ENCODE measurements around the gene SLC27A3.
"Not testable (repeated sequence)": the region's sequence is repeated elsewhere in the genome, so short reads cannot be mapped to it uniquely, and the experiment has no call there.

The SLC27A3 gene

GRCh38 chr1:153782648-153783047, 7.4 kb downstream of the SLC27A3 start:
- DNase-seq = not testable (repeated sequence)

GRCh38 chr1:153783233-153784190, 8.3 kb downstream of the SLC27A3 start:
- DNase-seq = peak; percentile 81

- DNase-seq = no peak
Observed at GRCh38 chr1:153786038-153786790, 11.0 kb downstream of the SLC27A3 start.

GRCh38 chr1:153789478-153790034, 14.3 kb downstream of the SLC27A3 start:
- DNase-seq = no peak

GRCh38 chr1:153790313-153790965, 15.2 kb downstream of the SLC27A3 start:
- DNase-seq = no peak

GRCh38 chr1:153790966-153791647, 15.9 kb downstream of the SLC27A3 start:
- DNase-seq = no peak

GRCh38 chr1:153791648-153792253, 16.5 kb downstream of the SLC27A3 start:
- DNase-seq = no peak

- DNase-seq = no peak
Observed at GRCh38 chr1:153792631-153793041, 17.4 kb downstream of the SLC27A3 start.

GRCh38 chr1:153793261-153793972, 18.2 kb downstream of the SLC27A3 start:
- DNase-seq = no peak

- DNase-seq = no peak
Observed at GRCh38 chr1:153793973-153794615, 18.9 kb downstream of the SLC27A3 start.

GRCh38 chr1:153794624-153795329, 19.6 kb downstream of the SLC27A3 start:
- DNase-seq = no peak

- DNase-seq = no peak
Observed at GRCh38 chr1:153795330-153795837, 20.2 kb downstream of the SLC27A3 start.

- DNase-seq = no peak
Observed at GRCh38 chr1:153795934-153796785, 21.0 kb downstream of the SLC27A3 start.

GRCh38 chr1:153796786-153797659, 21.8 kb downstream of the SLC27A3 start:
- peak; percentile 72 for DNase-seq

GRCh38 chr1:153798468-153798780, 23.2 kb downstream of the SLC27A3 start:
- DNase-seq = no peak

- no peak for DNase-seq
Observed at GRCh38 chr1:153799016-153799415, 23.8 kb downstream of the SLC27A3 start.

- no peak for DNase-seq
Observed at GRCh38 chr1:153799566-153800465, 24.6 kb downstream of the SLC27A3 start.

All from NCI-H2107 (cell line).